HUES64 (cell line): Measurements from ENCODE around the gene GAB3.

Experiments used
- H3K27ac ChIP-seq: 2 replicates; pipeline ENCODE4 v1.7.0; 2013; ENCODE audit warnings: low read depth, low read length, inconsistent platforms
- H3K27me3 ChIP-seq: 2 replicates; pipeline ENCODE4 v1.6.1; 2013; ENCODE audit warnings: mild to moderate bottlenecking, low read length; ENCODE audit not compliant: insufficient read depth
- H3K36me3 ChIP-seq: 2 replicates; pipeline ENCODE4 v1.6.1; 2013; ENCODE audit warnings: mild to moderate bottlenecking, low read length; ENCODE audit not compliant: insufficient read depth
- H3K4me1 ChIP-seq: 2 replicates; pipeline ENCODE4 v1.6.1; 2013; ENCODE audit warnings: mild to moderate bottlenecking, low read length, moderate library complexity; ENCODE audit not compliant: insufficient read depth
- H3K4me3 ChIP-seq: 2 replicates; pipeline ENCODE4 v1.5.1; 2013; ENCODE audit warnings: mild to moderate bottlenecking, low read length, moderate library complexity
- H3K9ac ChIP-seq: 2 replicates; pipeline ENCODE4 v1.6.1; 2013; ENCODE audit warnings: mild to moderate bottlenecking, low read depth, low read length
- H3K9me3 ChIP-seq: 2 replicates; pipeline ENCODE4 v1.6.1; 2013; ENCODE audit warnings: low read depth, low read length; ENCODE audit not compliant: insufficient read depth
- WGBS: fragments of 150-250, 120-280 bp; methylation state at CpG from one replicate; pipeline ENCODE4 v1.1.7; 2013; ENCODE audit warnings: missing lambda C conversion rate; 5-methylcytosine and 5-hydroxymethylcytosine counted together

Gene GAB3

DNA sequence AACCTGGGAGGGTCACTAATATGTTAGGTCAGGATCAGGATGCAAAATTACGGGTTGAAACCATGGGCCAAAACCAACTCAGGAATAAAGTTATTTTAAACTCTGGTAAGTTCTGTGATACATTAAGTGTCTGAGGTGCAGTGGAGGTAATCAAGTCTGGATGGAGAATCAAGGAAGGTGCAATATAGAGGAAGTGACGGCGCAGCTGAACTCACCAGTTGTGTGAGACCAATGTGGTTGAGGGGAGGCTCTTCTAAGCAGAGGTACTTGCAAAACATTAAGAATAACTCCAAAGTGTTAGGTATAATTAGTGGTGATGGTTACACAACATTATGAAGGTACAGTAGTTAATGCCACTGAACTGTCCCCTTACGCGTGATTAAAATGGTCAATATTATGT is 19.7 kb downstream of the GAB3 start:
- H3K27ac ChIP-seq = no peak overlapping the region
- H3K4me1 ChIP-seq = 0 out of 2 replicates have a peak, but pooled peaks cover 8% of the 10 kb centered on the region

DNA sequence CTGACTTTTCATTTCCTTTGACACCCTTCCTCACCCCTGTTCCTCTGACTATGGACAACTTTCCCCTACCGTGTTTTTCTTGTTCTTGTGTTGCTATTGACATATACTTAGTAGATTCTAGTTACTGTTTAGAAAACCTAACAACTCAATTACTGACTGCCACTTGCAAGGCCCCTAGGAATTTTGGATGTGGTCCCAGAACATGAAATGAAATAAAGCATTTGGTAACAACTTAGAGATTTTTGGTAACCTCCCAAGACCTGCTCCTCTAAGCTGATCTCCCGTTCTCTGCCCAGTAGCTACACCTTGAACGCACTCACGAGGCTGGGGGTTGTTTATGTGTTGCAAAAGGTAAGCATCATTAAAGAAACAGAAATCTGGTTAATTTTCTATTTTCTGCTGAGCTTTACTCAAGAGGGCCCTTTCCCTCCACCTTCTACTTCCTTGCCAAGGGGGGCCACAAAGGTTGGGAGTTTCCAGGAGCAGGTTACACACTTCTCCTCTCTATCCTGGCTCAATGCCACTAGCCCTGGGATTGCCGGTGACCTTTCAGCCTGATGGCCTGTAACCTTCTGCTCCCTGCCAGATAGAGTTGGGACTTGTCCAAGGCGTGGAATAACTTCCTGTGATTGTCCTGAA is 20.5 kb downstream of the GAB3 start:
- WGBS = over 99% methylated on average over 5 of the region's 6 CpGs
- H3K27ac ChIP-seq = no peak overlapping the region
- H3K36me3 ChIP-seq = no peaks in the 10 kb centered on the region
- no peak overlapping the region for H3K9ac ChIP-seq
- no peak overlapping the region for H3K4me3 ChIP-seq
- H3K4me1 ChIP-seq = 0 out of 2 replicates have a peak, but pooled peaks cover 8% of the 10 kb centered on the region
- no peaks in the 10 kb centered on the region for H3K27me3 ChIP-seq
- no peaks in the 10 kb centered on the region for H3K9me3 ChIP-seq

More for the DNA sequence above, 19.7 kb downstream of the GAB3 start:
- no peaks in the 10 kb centered on the region for H3K9me3 ChIP-seq
- H3K27me3 ChIP-seq = no peaks in the 10 kb centered on the region
- no peak overlapping the region for H3K9ac ChIP-seq
- no peaks in the 10 kb centered on the region for H3K36me3 ChIP-seq
- WGBS = 91% methylated on average over 3 of the region's 5 CpGs
- H3K4me3 ChIP-seq = no peak overlapping the region

DNA sequence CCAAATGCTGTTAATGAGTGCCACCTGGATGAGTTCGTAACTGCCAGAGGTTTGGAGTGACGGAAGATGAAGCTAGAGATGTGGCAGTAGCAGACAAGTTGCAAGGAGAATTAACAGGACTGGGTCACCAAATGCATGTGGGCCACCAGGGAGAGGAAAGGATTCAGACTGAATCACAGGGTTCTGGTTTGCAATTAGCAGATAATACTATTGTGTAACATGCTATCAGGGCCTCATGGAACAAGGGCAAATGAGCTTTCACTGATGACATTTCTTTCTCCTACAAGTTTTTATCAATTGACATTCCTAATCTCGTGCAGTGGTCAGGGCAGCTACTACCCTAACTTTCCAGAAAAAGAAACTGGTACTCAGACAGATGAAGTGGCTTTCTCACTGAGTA is 21.4 kb downstream of the GAB3 start:
- Histone ChIP-seq H3K9ac (no peak overlapping the region), H3K4me1 (0 out of 2 replicates have a peak, but pooled peaks cover 7% of the 10 kb centered on the region), H3K27ac (no peak overlapping the region), H3K36me3 (no peaks in the 10 kb centered on the region), H3K9me3 (no peaks in the 10 kb centered on the region), H3K27me3 (no peaks in the 10 kb centered on the region), H3K4me3 (no peak overlapping the region)
- WGBS = 87% methylated on average over 3 of the region's 3 CpGs

GRCh38 chrX:154728431-154729190 is 22.3 kb downstream of the GAB3 start:
- Histone ChIP-seq H3K36me3 (no peaks in the 10 kb centered on the region), H3K27me3 (no peaks in the 10 kb centered on the region), H3K9me3 (no peaks in the 10 kb centered on the region), H3K4me3 (no peak overlapping the region), H3K9ac (no peak overlapping the region), H3K4me1 (no peaks in the 10 kb centered on the region), H3K27ac (no peak overlapping the region)
- WGBS = 89% methylated on average over 7 of the region's 7 CpGs

GRCh38 chrX:154727871-154728270 is 23.0 kb downstream of the GAB3 start:
- 61% methylated on average over 3 of the region's 3 CpGs for WGBS
- no peak overlapping the region for H3K27ac ChIP-seq
- no peak overlapping the region for H3K9ac ChIP-seq
- H3K4me3 ChIP-seq = no peak overlapping the region
- H3K36me3 ChIP-seq = no peaks in the 10 kb centered on the region
- no peaks in the 10 kb centered on the region for H3K9me3 ChIP-seq
- no peaks in the 10 kb centered on the region for H3K27me3 ChIP-seq
- H3K4me1 ChIP-seq = no peaks in the 10 kb centered on the region

DNA sequence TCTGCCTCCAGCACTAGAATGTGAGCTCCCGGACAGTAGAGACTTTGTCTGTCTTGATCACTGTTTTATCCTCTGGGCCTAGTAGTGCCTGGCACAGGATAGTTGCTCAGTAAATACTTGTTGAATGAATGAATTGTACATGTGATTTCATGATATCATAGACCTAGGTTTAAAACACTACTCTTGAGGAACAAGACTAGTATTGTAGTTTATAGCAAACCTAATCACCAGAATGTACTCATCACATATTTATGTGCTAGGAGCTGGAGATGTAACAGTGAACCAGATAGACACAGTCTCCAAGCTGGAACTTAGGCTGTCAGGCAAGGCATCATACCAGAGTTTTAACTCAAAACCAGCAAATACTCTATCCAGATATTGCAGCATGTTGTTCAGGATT is 23.5 kb downstream of the GAB3 start:
- no peak overlapping the region for H3K27ac ChIP-seq
- H3K27me3 ChIP-seq = no peaks in the 10 kb centered on the region
- H3K4me3 ChIP-seq = no peak overlapping the region
- WGBS = 95% methylated on average over 1 of the region's 1 CpG
- H3K9me3 ChIP-seq = no peaks in the 10 kb centered on the region
- H3K36me3 ChIP-seq = no peaks in the 10 kb centered on the region
- no peaks in the 10 kb centered on the region for H3K4me1 ChIP-seq
- no peak overlapping the region for H3K9ac ChIP-seq

GRCh38 chrX:154724993-154725756 is 25.7 kb downstream of the GAB3 start:
- H3K9me3 ChIP-seq = no peaks in the 10 kb centered on the region
- no peak overlapping the region for H3K4me3 ChIP-seq
- 87% methylated on average over 2 of the region's 2 CpGs for WGBS
- no peaks in the 10 kb centered on the region for H3K27me3 ChIP-seq
- no peaks in the 10 kb centered on the region for H3K36me3 ChIP-seq
- no peak overlapping the region for H3K9ac ChIP-seq
- no peaks in the 10 kb centered on the region for H3K4me1 ChIP-seq
- H3K27ac ChIP-seq = no peak overlapping the region

DNA sequence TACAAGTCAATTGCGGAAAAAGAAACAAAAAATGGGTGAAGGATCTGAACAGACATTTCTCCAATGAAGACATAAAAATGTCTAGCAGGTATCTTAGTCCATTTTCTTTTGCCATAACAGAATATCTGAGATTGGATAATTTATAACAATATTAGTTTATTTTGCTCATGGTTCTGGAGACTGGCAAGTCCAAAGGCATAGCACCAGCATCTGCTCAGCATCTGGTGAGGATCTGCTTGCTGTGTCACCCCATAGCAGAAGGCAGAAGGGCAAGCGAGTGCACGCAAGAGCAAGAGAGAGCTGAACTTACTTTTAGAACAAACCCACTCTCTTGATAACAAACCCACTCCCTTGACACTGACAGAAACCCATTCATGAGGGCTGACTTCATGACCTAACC is 29.7 kb downstream of the GAB3 start:
- H3K27me3 ChIP-seq = no peaks in the 10 kb centered on the region
- no peak overlapping the region for H3K27ac ChIP-seq
- 91% methylated on average over 2 of the region's 3 CpGs for WGBS
- H3K9me3 ChIP-seq = no peaks in the 10 kb centered on the region
- H3K36me3 ChIP-seq = no peaks in the 10 kb centered on the region
- H3K4me3 ChIP-seq = no peak overlapping the region
- H3K4me1 ChIP-seq = no peaks in the 10 kb centered on the region
- no peak overlapping the region for H3K9ac ChIP-seq

- no peaks in the 10 kb centered on the region for H3K4me1 ChIP-seq
- H3K9me3 ChIP-seq = no peaks in the 10 kb centered on the region
- no peaks in the 10 kb centered on the region for H3K27me3 ChIP-seq
- H3K27ac ChIP-seq = no peak overlapping the region
- no peaks in the 10 kb centered on the region for H3K36me3 ChIP-seq
- H3K9ac ChIP-seq = no peak overlapping the region
- WGBS = 83% methylated on average over 1 of the region's 4 CpGs
- H3K4me3 ChIP-seq = no peak overlapping the region
These were observed 30.8 kb downstream of the GAB3 start for GRCh38 chrX:154720067-154720466.

DNA sequence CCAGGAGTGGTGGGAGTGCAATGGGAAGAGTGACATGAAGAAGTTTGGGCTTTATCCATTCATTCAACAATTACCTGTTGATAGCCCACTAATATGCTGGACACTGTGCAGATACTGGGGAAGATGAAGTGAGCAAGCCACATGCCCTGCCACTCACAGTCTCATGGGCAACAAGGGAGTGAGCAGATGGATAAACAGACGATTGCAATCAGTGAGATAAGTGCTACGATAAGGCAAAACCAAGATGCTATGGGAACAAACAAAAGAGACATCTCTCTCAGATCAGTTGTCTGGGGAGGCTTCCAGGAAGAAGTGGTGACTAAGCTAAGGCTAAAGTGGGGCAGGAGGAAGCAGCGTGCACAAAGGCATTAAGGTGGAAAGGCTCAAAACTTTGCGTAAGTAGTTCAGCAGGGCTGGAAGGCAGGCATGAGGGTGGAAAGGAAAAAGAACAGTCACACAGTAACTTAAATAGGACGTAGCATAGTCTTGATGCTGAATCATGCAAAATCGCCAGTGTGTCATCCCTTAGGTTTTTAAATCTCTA is 31.7 kb downstream of the GAB3 start:
- Histone ChIP-seq H3K9me3 (no peaks in the 10 kb centered on the region), H3K36me3 (no peaks in the 10 kb centered on the region), H3K4me1 (no peaks in the 10 kb centered on the region), H3K9ac (no peak overlapping the region), H3K27me3 (no peaks in the 10 kb centered on the region), H3K27ac (no peak overlapping the region), H3K4me3 (no peak overlapping the region)
- WGBS = 93% methylated on average over 6 of the region's 6 CpGs

DNA sequence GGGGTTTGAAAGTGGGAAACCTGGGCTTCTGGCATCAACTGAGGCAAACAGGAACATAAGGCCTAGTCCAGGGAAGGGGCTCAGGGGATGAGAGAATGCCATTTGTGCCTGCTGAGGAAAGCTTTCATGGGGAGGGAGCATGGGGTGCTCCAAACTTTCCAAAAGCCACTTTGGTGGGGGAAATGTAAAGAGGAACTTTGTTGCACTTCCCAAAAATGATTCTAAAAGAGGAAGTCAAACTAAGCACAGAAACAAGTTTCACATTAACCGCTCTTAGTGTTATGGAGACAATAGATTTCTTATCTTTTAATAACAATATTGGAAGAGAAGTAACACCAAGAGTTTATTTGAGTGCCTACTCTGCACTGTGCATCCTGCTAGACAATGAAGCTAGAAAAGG is 32.3 kb downstream of the GAB3 start:
- Histone ChIP-seq H3K27me3 (no peaks in the 10 kb centered on the region), H3K4me3 (no peak overlapping the region), H3K9ac (no peak overlapping the region), H3K4me1 (no peaks in the 10 kb centered on the region), H3K27ac (no peak overlapping the region), H3K36me3 (no peaks in the 10 kb centered on the region), H3K9me3 (no peaks in the 10 kb centered on the region)
- WGBS = no CpG with 5 or more reads among the region's 1 CpG
